ENCODE measurements around the gene PLCB1.

PLCB1 gene

DNA sequence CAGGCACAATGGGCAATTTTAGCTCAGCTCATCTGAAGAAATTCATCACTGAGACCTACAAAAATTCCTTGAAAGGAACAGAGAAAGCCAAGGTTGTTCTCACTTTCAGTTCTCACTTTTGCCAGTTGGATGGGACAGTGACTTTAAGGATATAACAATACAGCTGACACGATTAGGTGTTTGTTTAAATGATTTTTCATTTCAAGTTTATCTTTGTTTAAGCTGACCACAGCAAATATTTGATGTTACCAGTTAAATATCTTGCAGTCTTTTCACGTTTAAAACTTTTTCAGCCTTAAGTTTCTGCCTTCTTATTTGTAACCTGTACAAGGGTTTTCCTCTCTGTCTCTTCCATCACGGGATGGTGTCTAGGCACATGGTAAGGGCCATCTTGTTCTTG is 93.6 kb downstream of the PLCB1 start:
- no peaks in the 10 kb centered on the region for H3K79me2 ChIP-seq (ENCODE audit: control insufficient read depth, insufficient read depth, low read length, unreplicated experiment)
- no peak overlapping the region for H2AFZ ChIP-seq (ENCODE audit: low read length, unreplicated experiment)
- H3K4me1 ChIP-seq (ENCODE audit: control insufficient read depth, insufficient read depth, low read length, unreplicated experiment): peaks cover 24% of the 10 kb centered on the region
- H3K4me3 ChIP-seq (ENCODE audit: low read depth, low read length): no peak overlapping the region
- no peak overlapping the region for H3K27ac ChIP-seq (ENCODE audit: low read depth, low read length)
- no peaks in the 10 kb centered on the region for H3K27me3 ChIP-seq (ENCODE audit: insufficient read depth, low read length)
- H3K36me3 ChIP-seq (ENCODE audit: insufficient read depth, low read length): no peaks in the 10 kb centered on the region

- Histone ChIP-seq H3K4me3 (ENCODE audit: low read depth, low read length) (no peak overlapping the region), H3K27ac (ENCODE audit: low read depth, low read length) (no peak overlapping the region), H3K27me3 (ENCODE audit: insufficient read depth, low read length) (no peaks in the 10 kb centered on the region), H3K79me2 (ENCODE audit: control insufficient read depth, insufficient read depth, low read length, unreplicated experiment) (no peaks in the 10 kb centered on the region), H3K36me3 (ENCODE audit: insufficient read depth, low read length) (no peaks in the 10 kb centered on the region), H3K4me1 (ENCODE audit: control insufficient read depth, insufficient read depth, low read length, unreplicated experiment) (peaks cover 24% of the 10 kb centered on the region), H2AFZ (ENCODE audit: low read length, unreplicated experiment) (no peak overlapping the region)
Observed at GRCh38 chr20:8226106-8226505, 94.0 kb downstream of the PLCB1 start.

DNA sequence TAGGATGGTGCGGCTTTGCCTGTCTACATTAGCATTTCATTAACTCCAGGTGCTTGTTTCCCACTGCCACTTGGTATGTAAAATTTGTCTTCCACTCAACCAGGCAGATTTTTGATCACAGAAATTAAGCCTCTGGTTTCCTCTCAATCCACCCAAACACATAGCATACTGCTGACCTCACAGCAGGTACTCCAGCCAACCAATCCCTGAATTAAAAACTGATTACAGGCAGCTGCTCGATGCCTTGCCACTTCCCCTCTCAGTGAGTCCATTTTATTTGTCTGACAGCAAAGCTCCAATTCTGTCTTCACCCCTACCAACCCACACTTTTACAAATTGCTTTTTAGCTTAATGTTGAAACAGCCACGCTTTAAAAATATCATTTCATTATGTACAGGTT is 95.2 kb downstream of the PLCB1 start:
- Histone ChIP-seq H3K79me2 (ENCODE audit: control insufficient read depth, insufficient read depth, low read length, unreplicated experiment) (no peaks in the 10 kb centered on the region), H2AFZ (ENCODE audit: low read length, unreplicated experiment) (no peak overlapping the region), H3K4me1 (ENCODE audit: control insufficient read depth, insufficient read depth, low read length, unreplicated experiment) (peaks cover 18% of the 10 kb centered on the region), H3K27ac (ENCODE audit: low read depth, low read length) (no peak overlapping the region), H3K4me3 (ENCODE audit: low read depth, low read length) (no peak overlapping the region), H3K27me3 (ENCODE audit: insufficient read depth, low read length) (no peaks in the 10 kb centered on the region), H3K36me3 (ENCODE audit: insufficient read depth, low read length) (no peaks in the 10 kb centered on the region)

- Histone ChIP-seq H3K36me3 (ENCODE audit: insufficient read depth, low read length) (no peaks in the 10 kb centered on the region), H3K27ac (ENCODE audit: low read depth, low read length) (no peak overlapping the region), H3K4me3 (ENCODE audit: low read depth, low read length) (no peak overlapping the region), H3K79me2 (ENCODE audit: control insufficient read depth, insufficient read depth, low read length, unreplicated experiment) (no peaks in the 10 kb centered on the region), H2AFZ (ENCODE audit: low read length, unreplicated experiment) (no peak overlapping the region), H3K27me3 (ENCODE audit: insufficient read depth, low read length) (no peaks in the 10 kb centered on the region), H3K4me1 (ENCODE audit: control insufficient read depth, insufficient read depth, low read length, unreplicated experiment) (peaks cover 10% of the 10 kb centered on the region)
Observed at GRCh38 chr20:8228315-8228714, 96.2 kb downstream of the PLCB1 start.

- Histone ChIP-seq H3K27ac (ENCODE audit: low read depth, low read length) (no peak overlapping the region), H3K4me1 (ENCODE audit: control insufficient read depth, insufficient read depth, low read length, unreplicated experiment) (peaks cover 3% of the 10 kb centered on the region), H3K79me2 (ENCODE audit: control insufficient read depth, insufficient read depth, low read length, unreplicated experiment) (no peaks in the 10 kb centered on the region), H3K4me3 (ENCODE audit: low read depth, low read length) (no peak overlapping the region), H3K27me3 (ENCODE audit: insufficient read depth, low read length) (no peaks in the 10 kb centered on the region), H3K36me3 (ENCODE audit: insufficient read depth, low read length) (no peaks in the 10 kb centered on the region), H2AFZ (ENCODE audit: low read length, unreplicated experiment) (no peak overlapping the region)
Observed at GRCh38 chr20:8229090-8229489, 97.0 kb downstream of the PLCB1 start.

GRCh38 chr20:8231038-8231437 is 99.0 kb downstream of the PLCB1 start:
- no peak overlapping the region for H3K27ac ChIP-seq (ENCODE audit: low read depth, low read length)
- H3K4me1 ChIP-seq (ENCODE audit: control insufficient read depth, insufficient read depth, low read length, unreplicated experiment): no peaks in the 10 kb centered on the region
- no peaks in the 10 kb centered on the region for H3K79me2 ChIP-seq (ENCODE audit: control insufficient read depth, insufficient read depth, low read length, unreplicated experiment)
- no peaks in the 10 kb centered on the region for H3K36me3 ChIP-seq (ENCODE audit: insufficient read depth, low read length)
- no peaks in the 10 kb centered on the region for H3K27me3 ChIP-seq (ENCODE audit: insufficient read depth, low read length)
- H2AFZ ChIP-seq (ENCODE audit: low read length, unreplicated experiment): no peak overlapping the region
- H3K4me3 ChIP-seq (ENCODE audit: low read depth, low read length): no peak overlapping the region

GRCh38 chr20:8232332-8232731 is 100.3 kb downstream of the PLCB1 start:
- H3K27ac ChIP-seq (ENCODE audit: low read depth, low read length): no peak overlapping the region
- no peak overlapping the region for H3K4me3 ChIP-seq (ENCODE audit: low read depth, low read length)
- H3K4me1 ChIP-seq (ENCODE audit: control insufficient read depth, insufficient read depth, low read length, unreplicated experiment): no peaks in the 10 kb centered on the region
- H3K27me3 ChIP-seq (ENCODE audit: insufficient read depth, low read length): no peaks in the 10 kb centered on the region
- H3K36me3 ChIP-seq (ENCODE audit: insufficient read depth, low read length): no peaks in the 10 kb centered on the region
- no peaks in the 10 kb centered on the region for H3K79me2 ChIP-seq (ENCODE audit: control insufficient read depth, insufficient read depth, low read length, unreplicated experiment)
- no peak overlapping the region for H2AFZ ChIP-seq (ENCODE audit: low read length, unreplicated experiment)

GRCh38 chr20:8234580-8234979 is 102.5 kb downstream of the PLCB1 start:
- Histone ChIP-seq H3K27ac (ENCODE audit: low read depth, low read length) (no peak overlapping the region), H3K79me2 (ENCODE audit: control insufficient read depth, insufficient read depth, low read length, unreplicated experiment) (no peaks in the 10 kb centered on the region), H3K36me3 (ENCODE audit: insufficient read depth, low read length) (no peaks in the 10 kb centered on the region), H3K27me3 (ENCODE audit: insufficient read depth, low read length) (no peaks in the 10 kb centered on the region), H2AFZ (ENCODE audit: low read length, unreplicated experiment) (no peak overlapping the region), H3K4me1 (ENCODE audit: control insufficient read depth, insufficient read depth, low read length, unreplicated experiment) (no peaks in the 10 kb centered on the region), H3K4me3 (ENCODE audit: low read depth, low read length) (no peak overlapping the region)

GRCh38 chr20:8242066-8242465 is 110.0 kb downstream of the PLCB1 start:
- Histone ChIP-seq H3K27me3 (ENCODE audit: insufficient read depth, low read length) (no peaks in the 10 kb centered on the region), H3K27ac (ENCODE audit: low read depth, low read length) (no peak overlapping the region), H2AFZ (ENCODE audit: low read length, unreplicated experiment) (no peak overlapping the region), H3K4me3 (ENCODE audit: low read depth, low read length) (no peak overlapping the region), H3K4me1 (ENCODE audit: control insufficient read depth, insufficient read depth, low read length, unreplicated experiment) (peaks cover 9% of the 10 kb centered on the region), H3K36me3 (ENCODE audit: insufficient read depth, low read length) (no peaks in the 10 kb centered on the region), H3K79me2 (ENCODE audit: control insufficient read depth, insufficient read depth, low read length, unreplicated experiment) (no peaks in the 10 kb centered on the region)

DNA sequence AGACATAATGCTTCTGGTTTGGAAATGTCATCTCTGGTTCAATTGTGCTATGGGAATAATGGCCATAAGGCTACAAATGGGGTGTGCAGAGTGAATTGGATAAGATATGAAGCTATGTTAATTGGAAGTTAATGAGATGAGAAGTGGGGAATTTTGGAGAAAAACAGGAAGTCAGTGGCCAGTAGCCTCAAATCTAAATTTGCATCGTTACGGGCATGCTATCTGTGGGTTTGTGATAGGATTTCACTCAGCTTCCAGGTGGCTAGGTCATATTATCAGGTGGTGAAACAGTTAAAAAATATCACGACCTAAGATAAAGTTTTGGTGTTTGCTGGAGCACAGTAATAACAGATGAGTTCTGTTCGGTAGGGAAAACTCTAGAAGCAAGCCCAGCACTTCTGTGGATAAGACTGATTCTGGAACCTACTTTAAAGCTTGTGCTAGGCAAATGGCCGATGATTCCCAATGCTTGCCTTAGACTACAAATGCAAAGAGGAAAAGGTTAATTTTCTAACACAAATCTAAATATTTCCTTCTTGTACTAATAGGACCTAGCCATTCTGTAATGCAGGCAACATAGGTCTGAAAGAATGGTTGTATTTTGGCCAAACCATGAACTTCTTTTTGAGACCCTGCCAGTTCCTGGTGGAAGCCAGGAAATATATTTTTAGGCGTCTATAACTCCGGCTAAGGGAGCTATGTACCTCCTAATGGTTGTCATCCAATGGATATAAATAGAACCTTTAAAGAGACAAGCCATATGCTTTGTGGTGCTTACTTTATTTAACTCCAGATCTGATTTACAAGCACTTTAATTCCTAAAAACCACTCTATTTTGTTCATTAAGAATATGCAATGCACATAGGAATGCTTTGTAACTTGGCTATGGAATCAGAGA is 111.0 kb downstream of the PLCB1 start:
- Histone ChIP-seq H3K4me1 (ENCODE audit: control insufficient read depth, insufficient read depth, low read length, unreplicated experiment) (peaks cover 9% of the 10 kb centered on the region), H3K27ac (ENCODE audit: low read depth, low read length) (no peak overlapping the region), H2AFZ (ENCODE audit: low read length, unreplicated experiment) (no peak overlapping the region), H3K36me3 (ENCODE audit: insufficient read depth, low read length) (no peaks in the 10 kb centered on the region), H3K27me3 (ENCODE audit: insufficient read depth, low read length) (no peaks in the 10 kb centered on the region), H3K4me3 (ENCODE audit: low read depth, low read length) (no peak overlapping the region), H3K79me2 (ENCODE audit: control insufficient read depth, insufficient read depth, low read length, unreplicated experiment) (no peaks in the 10 kb centered on the region)

GRCh38 chr20:8244637-8245036 is 112.6 kb downstream of the PLCB1 start:
- Histone ChIP-seq H3K4me3 (ENCODE audit: low read depth, low read length) (no peak overlapping the region), H3K79me2 (ENCODE audit: control insufficient read depth, insufficient read depth, low read length, unreplicated experiment) (no peaks in the 10 kb centered on the region), H2AFZ (ENCODE audit: low read length, unreplicated experiment) (no peak overlapping the region), H3K27me3 (ENCODE audit: insufficient read depth, low read length) (no peaks in the 10 kb centered on the region), H3K4me1 (ENCODE audit: control insufficient read depth, insufficient read depth, low read length, unreplicated experiment) (peaks cover 9% of the 10 kb centered on the region), H3K27ac (ENCODE audit: low read depth, low read length) (no peak overlapping the region), H3K36me3 (ENCODE audit: insufficient read depth, low read length) (no peaks in the 10 kb centered on the region)

Data from ACC112 (cell line).